Measurements from ENCODE around the gene CFAP90.

DNA sequence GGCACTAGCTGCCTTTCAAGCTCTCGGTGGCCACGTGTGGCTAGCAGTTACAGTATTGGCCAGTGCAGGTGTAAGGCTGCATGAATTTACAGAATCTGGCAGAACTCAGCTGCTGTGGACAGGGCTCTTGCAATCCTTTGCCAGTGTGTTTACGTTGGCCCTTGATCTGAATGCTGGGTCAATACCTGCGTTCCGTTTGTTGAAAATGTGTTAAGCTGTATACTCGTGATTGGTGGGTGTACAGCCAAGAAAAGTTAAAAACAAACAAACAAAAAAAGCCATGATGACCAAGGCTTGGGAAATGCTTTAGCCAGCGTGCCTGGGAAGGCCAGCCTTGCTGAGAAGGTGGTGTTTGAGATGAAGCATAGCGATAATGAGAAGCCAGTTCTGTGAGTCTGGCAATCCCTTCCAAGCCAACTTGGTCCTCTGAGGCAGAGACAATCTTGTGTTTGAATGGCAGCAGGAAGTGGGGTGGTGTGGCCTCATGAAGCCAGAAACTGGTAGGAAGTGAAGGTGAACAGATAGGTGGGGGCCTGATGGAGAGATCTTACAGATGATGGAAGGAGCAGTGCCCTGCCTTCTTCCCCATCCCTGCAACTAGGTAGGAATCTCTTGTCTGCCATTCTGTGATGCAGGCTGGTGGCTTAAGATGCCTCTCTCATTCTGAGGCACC is 820 bp upstream of the CFAP90 start:
- TF ChIP-seq, protein P1, sequence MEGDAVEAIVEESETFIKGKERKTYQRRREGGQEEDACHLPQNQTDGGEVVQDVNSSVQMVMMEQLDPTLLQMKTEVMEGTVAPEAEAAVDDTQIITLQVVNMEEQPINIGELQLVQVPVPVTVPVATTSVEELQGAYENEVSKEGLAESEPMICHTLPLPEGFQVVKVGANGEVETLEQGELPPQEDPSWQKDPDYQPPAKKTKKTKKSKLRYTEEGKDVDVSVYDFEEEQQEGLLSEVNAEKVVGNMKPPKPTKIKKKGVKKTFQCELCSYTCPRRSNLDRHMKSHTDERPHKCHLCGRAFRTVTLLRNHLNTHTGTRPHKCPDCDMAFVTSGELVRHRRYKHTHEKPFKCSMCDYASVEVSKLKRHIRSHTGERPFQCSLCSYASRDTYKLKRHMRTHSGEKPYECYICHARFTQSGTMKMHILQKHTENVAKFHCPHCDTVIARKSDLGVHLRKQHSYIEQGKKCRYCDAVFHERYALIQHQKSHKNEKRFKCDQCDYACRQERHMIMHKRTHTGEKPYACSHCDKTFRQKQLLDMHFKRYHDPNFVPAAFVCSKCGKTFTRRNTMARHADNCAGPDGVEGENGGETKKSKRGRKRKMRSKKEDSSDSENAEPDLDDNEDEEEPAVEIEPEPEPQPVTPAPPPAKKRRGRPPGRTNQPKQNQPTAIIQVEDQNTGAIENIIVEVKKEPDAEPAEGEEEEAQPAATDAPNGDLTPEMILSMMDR (IDR thresholded peaks at IDR 0.05): no peak
- no peak for TF ChIP-seq POLR2A (IDR thresholded peaks at IDR 0.05)
- TF ChIP-seq EP300 (IDR thresholded peaks at IDR 0.05): no peak

Measured in tibial nerve (tissue), 4 donors.